Suprapubic skin (tissue), 3 donors: Measurements from ENCODE around the gene SLC4A11.

ENCODE experiments used
- CTCF ChIP-seq, 2 donors: fragments of 200-600 bp in 1 of 2; fragments of 450-650 bp in 1 of 2; sonication (generic) in 1 of 2; IDR thresholded peaks; one replicate each; pipeline ENCODE4 v1.5.1; 2016 to 2019; ENCODE audit warnings: antibody characterized with exemption in 2 of 2, mild to moderate bottlenecking in 1 of 2, moderate library complexity in 1 of 2
- POLR2A ChIP-seq, 2 donors: fragments of 450-650 bp; IDR thresholded peaks; one replicate each; pipeline ENCODE4 v1.6.1; 2017; ENCODE audit warnings: antibody characterized with exemption in 2 of 2, mild to moderate bottlenecking in 2 of 2, moderate library complexity in 2 of 2

- TF ChIP-seq POLR2A (IDR thresholded peaks at IDR 0.05), result no peak
- TF ChIP-seq CTCF (IDR thresholded peaks at IDR 0.05), result no peak
These were observed 45.0 kb downstream of the SLC4A11 start for GRCh38 chr20:3193806-3194616.
